ENCODE results near the gene UBE2E3. TPM values are rescaled to one million over a fixed set of nuclear protein-coding genes. Genes with fewer than 3 reads are reported as not detected.

The UBE2E3 gene
- total RNA-seq, 4 donors from 2014 or later: 23.6 to 65.4 (median 49.0) TPM

GRCh38 chr2:180991820-180992219 lies 11.4 kb downstream of the UBE2E3 start:
- Histone ChIP-seq H3K9me3 (no peaks in the 10 kb centered on the region), H3K27ac (no peak overlapping the region), H3K27me3 (no peaks in the 10 kb centered on the region), H3K4me1 (peaks cover 0 to 5% (median 0%) of the 10 kb centered on the region in 3 donors), H3K4me3 (no peak overlapping the region), H3K36me3 (peaks cover 0 to 8% (median 0%) of the 10 kb centered on the region in 3 donors)
- no peak for DNase-seq
- TF ChIP-seq CTCF (IDR thresholded peaks at IDR 0.05) (no peak), POLR2A (IDR thresholded peaks at IDR 0.05) (no peak)
- intact Hi-C loops (cut with DNase I): no loop called here
- WGBS, 2 donors: 80 to 84% methylated on average over 4 of the region's 4 CpGs

DNA sequence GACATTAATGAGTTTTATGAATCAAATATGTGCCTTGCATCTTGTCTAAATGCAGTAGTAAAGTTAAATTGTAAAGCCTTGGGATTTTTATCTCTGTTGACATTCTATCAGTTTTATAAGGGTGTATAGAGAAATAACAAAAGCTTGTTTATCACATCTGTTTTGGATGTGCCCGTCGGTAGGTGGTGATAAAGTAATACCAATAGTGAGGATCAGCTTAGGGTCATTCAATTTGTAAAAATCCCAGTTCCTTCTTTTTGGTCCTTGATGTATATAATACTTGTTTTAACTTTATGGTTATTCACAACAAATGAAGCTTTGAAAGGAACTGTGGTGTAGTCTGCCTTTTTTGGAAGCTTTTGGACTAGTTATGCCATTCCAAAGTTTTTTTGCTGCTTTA lies 12.6 kb downstream of the UBE2E3 start:
- intact Hi-C loops (cut with DNase I): no loop called here
- H3K27ac ChIP-seq: no peak overlapping the region
- no peaks in the 10 kb centered on the region for H3K9me3 ChIP-seq
- peaks cover 0 to 8% (median 0%) of the 10 kb centered on the region in 3 donors for H3K36me3 ChIP-seq
- no peaks in the 10 kb centered on the region for H3K27me3 ChIP-seq
- H3K4me1 ChIP-seq: peaks cover 0 to 5% (median 0%) of the 10 kb centered on the region in 3 donors
- no peak overlapping the region for H3K4me3 ChIP-seq
- 67 to 79% methylated on average over 2 of the region's 2 CpGs for WGBS, 2 donors
- no peak for DNase-seq
- TF ChIP-seq POLR2A (IDR thresholded peaks at IDR 0.05) (no peak), CTCF (IDR thresholded peaks at IDR 0.05) (no peak)

GRCh38 chr2:180999274-180999964 lies 19.0 kb downstream of the UBE2E3 start:
- no peaks in the 10 kb centered on the region for H3K9me3 ChIP-seq
- H3K27me3 ChIP-seq: no peaks in the 10 kb centered on the region
- DNase-seq: no peak
- TF ChIP-seq POLR2A (IDR thresholded peaks at IDR 0.05) (no peak), CTCF (IDR thresholded peaks at IDR 0.05) (no peak)
- H3K4me3 ChIP-seq: no peak overlapping the region
- H3K27ac ChIP-seq: no peak overlapping the region
- intact Hi-C loops (cut with DNase I): no loop called here
- H3K4me1 ChIP-seq: no peaks in the 10 kb centered on the region
- H3K36me3 ChIP-seq: no peaks in the 10 kb centered on the region
- WGBS, 2 donors: 93 to 96% methylated on average over 4 of the region's 4 CpGs

DNA sequence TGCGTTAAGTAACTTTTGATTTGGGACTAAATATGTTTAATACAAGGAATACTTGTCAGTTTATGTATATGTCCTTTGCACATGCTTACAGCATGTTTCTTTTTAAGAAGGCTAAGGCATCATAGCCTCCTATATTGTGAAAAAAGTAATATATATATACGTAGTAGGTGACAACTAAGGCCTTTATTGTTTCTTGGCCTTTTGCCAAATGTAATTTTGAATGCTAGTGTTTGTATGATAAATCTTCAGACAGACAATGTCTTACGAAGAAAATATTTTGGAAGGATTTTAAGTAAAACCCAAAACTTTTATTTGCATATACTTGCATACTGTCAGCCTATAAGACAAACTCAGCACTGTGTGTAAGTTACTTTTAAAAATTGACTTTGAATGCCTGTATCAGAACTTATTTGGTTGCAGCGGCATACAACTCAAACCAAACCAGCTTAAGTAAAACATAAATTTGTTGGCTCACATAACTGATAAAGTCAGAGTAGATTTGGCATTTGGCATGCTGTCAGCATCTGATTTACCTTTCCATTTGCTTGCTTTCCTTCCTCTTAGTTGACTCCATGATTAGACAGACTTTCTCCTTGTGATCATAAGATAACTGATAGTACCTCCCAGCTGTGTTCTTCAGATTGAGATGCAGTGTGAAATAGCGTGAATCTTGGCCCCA lies 24.4 kb downstream of the UBE2E3 start:
- Histone ChIP-seq H3K36me3 (no peaks in the 10 kb centered on the region), H3K4me1 (peaks cover 0 to 5% (median 0%) of the 10 kb centered on the region in 3 donors), H3K27me3 (no peaks in the 10 kb centered on the region), H3K27ac (no peak overlapping the region), H3K4me3 (no peak overlapping the region), H3K9me3 (no peaks in the 10 kb centered on the region)
- TF ChIP-seq POLR2A (IDR thresholded peaks at IDR 0.05): no peak
- no peak for TF ChIP-seq CTCF (IDR thresholded peaks at IDR 0.05)
- intact Hi-C loops (cut with DNase I): no loop called here
- no peak for DNase-seq
- WGBS, 2 donors: 90 to 92% methylated on average over 5 of the region's 5 CpGs

- H3K4me1 ChIP-seq: peaks cover 0 to 5% (median 0%) of the 10 kb centered on the region in 3 donors
Measured at GRCh38 chr2:181005326-181005655, 24.9 kb downstream of the UBE2E3 start.

More at GRCh38 chr2:181005326-181005655, 24.9 kb downstream of the UBE2E3 start:
- no peak for DNase-seq
- H3K9me3 ChIP-seq: no peaks in the 10 kb centered on the region
- H3K27me3 ChIP-seq: no peaks in the 10 kb centered on the region
- no peak overlapping the region for H3K27ac ChIP-seq
- no peaks in the 10 kb centered on the region for H3K36me3 ChIP-seq
- H3K4me3 ChIP-seq: no peak overlapping the region
- intact Hi-C loops (cut with DNase I): no loop called here
- TF ChIP-seq CTCF (IDR thresholded peaks at IDR 0.05) (no peak), POLR2A (IDR thresholded peaks at IDR 0.05) (no peak)

Measured in esophagus squamous epithelium (tissue), 5 donors.